ENCODE measurements around the gene CAV1. TPM values are rescaled to one million over a fixed set of nuclear protein-coding genes. Genes with fewer than 3 reads are reported as not detected.
A peak's percentile ranks its signal among the peaks of the same experiment; 100 is the strongest.

The CAV1 gene
- total and polyA plus RNA-seq, 2 experiments from 2014 or later = 16.0 to 21.1 TPM

DNA sequence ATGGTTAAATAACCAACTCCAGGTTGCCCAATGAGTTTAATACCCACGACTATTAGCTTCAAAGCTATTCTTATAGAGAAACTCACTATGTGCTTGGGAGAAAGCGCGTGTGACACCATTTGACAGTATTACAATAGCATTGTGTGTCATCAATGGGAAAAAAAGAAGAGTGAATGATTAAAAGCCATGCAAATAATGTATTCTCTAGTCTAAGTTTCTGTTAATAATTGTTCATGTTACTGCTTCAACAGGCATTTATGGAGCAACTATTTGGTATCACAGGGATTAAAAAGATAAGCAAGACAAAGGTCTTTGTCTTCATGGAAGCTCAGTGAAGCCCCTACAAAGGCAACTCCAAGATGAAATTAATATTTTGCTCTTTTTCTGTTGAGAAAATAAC lies 47.2 kb downstream of the CAV1 start:
- H3K79me2 ChIP-seq (replicated peaks; ENCODE audit: insufficient read depth) = no peaks in the 10 kb centered on the region
- no peaks in the 10 kb centered on the region for H3K9me2 ChIP-seq (ENCODE audit: insufficient read depth)
- no peaks in the 10 kb centered on the region for H3K36me3 ChIP-seq (ENCODE audit: insufficient read depth)
- Mint-ChIP-seq H3K36me3 (ENCODE audit: low read depth) (no peaks in the 10 kb centered on the region), H3K4me3 (no peak overlapping the region), H3K27ac (no peak overlapping the region), H3K4me1 (peaks cover 2% of the 10 kb centered on the region; the same call in 1 of the 3 replicates), H3K27me3 (ENCODE audit: insufficient read depth, low read depth, poor library complexity) (no peaks in the 10 kb centered on the region), H3K9me3 (no peaks in the 10 kb centered on the region)
- no peak overlapping the region for H3K4me3 ChIP-seq
- no peaks in the 10 kb centered on the region for H3K4me1 ChIP-seq (ENCODE audit: insufficient read depth)
- ATAC-seq (no peak), DNase-seq (ENCODE audit: low spot score) (no peak)
- no peak for TF ChIP-seq EZH2phosphoT487 (IDR thresholded peaks at IDR 0.05; ENCODE audit: unreplicated experiment)
- TF ChIP-seq NANOG (IDR thresholded peaks at IDR 0.05; ENCODE audit: borderline replicate concordance) = no peak
- TF ChIP-seq ZNF114 (CRISPR knock-in tag; IDR thresholded peaks at IDR 0.05) = no peak
- TF ChIP-seq CTCF (conservative IDR thresholded peaks at IDR 0.05; ENCODE audit: low read depth in 2 of 2) = no peak
- TF ChIP-seq POLR2AphosphoS5 (IDR thresholded peaks at IDR 0.05; ENCODE audit: low read depth) = no peak
- TF ChIP-seq ZNF331 (CRISPR knock-in tag; IDR thresholded peaks at IDR 0.05; ENCODE audit: low read depth) = no peak
- TF ChIP-seq CREB1 (CRISPR knock-in tag; IDR thresholded peaks at IDR 0.05; ENCODE audit: low read depth) = no peak
- no peak overlapping the region for H3K4me2 ChIP-seq
- H3K27me3 ChIP-seq (ENCODE audit: insufficient read depth) = no peaks in the 10 kb centered on the region
- H3K27ac ChIP-seq (ENCODE audit: low read depth) = no peak overlapping the region
- H4K20me1 ChIP-seq (replicated peaks; ENCODE audit: insufficient read depth) = no peaks in the 10 kb centered on the region
- no peaks in the 10 kb centered on the region for H3F3A ChIP-seq (replicated peaks; ENCODE audit: low read depth)
- H2AFZ ChIP-seq = no peak overlapping the region

GRCh38 chr7:116573541-116573940 lies 48.7 kb downstream of the CAV1 start:
- DNase-seq (ENCODE audit: low spot score) (no peak), ATAC-seq (no peak)
- no peaks in the 10 kb centered on the region for H3K27me3 ChIP-seq (ENCODE audit: insufficient read depth)
- H3K4me3 ChIP-seq = no peak overlapping the region
- H2AFZ ChIP-seq = peak overlapping the region; percentile 34; the same call in 1 of the 2 replicates
- Mint-ChIP-seq H3K4me1 (peaks cover 2% of the 10 kb centered on the region; the same call in 1 of the 3 replicates), H3K36me3 (ENCODE audit: low read depth) (no peaks in the 10 kb centered on the region), H3K4me3 (no peak overlapping the region), H3K27me3 (ENCODE audit: insufficient read depth, low read depth, poor library complexity) (no peaks in the 10 kb centered on the region), H3K9me3 (no peaks in the 10 kb centered on the region), H3K27ac (no peak overlapping the region; the same call in 1 of the 2 replicates)
- no peaks in the 10 kb centered on the region for H3K36me3 ChIP-seq (ENCODE audit: insufficient read depth)
- H3K27ac ChIP-seq (ENCODE audit: low read depth) = no peak overlapping the region
- H3K9me2 ChIP-seq (ENCODE audit: insufficient read depth) = no peaks in the 10 kb centered on the region
- no peaks in the 10 kb centered on the region for H3K79me2 ChIP-seq (replicated peaks; ENCODE audit: insufficient read depth)
- H4K20me1 ChIP-seq (replicated peaks; ENCODE audit: insufficient read depth) = no peaks in the 10 kb centered on the region
- H3F3A ChIP-seq (replicated peaks; ENCODE audit: low read depth) = no peaks in the 10 kb centered on the region
- H3K4me1 ChIP-seq (ENCODE audit: insufficient read depth) = no peaks in the 10 kb centered on the region
- H3K4me2 ChIP-seq = no peak overlapping the region
- TF ChIP-seq, protein P1, sequence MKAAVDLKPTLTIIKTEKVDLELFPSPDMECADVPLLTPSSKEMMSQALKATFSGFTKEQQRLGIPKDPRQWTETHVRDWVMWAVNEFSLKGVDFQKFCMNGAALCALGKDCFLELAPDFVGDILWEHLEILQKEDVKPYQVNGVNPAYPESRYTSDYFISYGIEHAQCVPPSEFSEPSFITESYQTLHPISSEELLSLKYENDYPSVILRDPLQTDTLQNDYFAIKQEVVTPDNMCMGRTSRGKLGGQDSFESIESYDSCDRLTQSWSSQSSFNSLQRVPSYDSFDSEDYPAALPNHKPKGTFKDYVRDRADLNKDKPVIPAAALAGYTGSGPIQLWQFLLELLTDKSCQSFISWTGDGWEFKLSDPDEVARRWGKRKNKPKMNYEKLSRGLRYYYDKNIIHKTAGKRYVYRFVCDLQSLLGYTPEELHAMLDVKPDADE (IDR thresholded peaks at IDR 0.05) = no peak
- no peak for TF ChIP-seq CREB1 (CRISPR knock-in tag; IDR thresholded peaks at IDR 0.05; ENCODE audit: low read depth)
- TF ChIP-seq EZH2phosphoT487 (IDR thresholded peaks at IDR 0.05; ENCODE audit: unreplicated experiment) = no peak
- no peak for TF ChIP-seq EZH2 (IDR thresholded peaks at IDR 0.05; ENCODE audit: low read depth, unreplicated experiment)
- no peak for TF ChIP-seq JUNB (IDR thresholded peaks at IDR 0.05; ENCODE audit: unreplicated experiment)
- no peak for TF ChIP-seq NANOG (IDR thresholded peaks at IDR 0.05; ENCODE audit: borderline replicate concordance)
- no peak for TF ChIP-seq ZNF331 (CRISPR knock-in tag; IDR thresholded peaks at IDR 0.05; ENCODE audit: low read depth)
- TF ChIP-seq, protein P2, sequence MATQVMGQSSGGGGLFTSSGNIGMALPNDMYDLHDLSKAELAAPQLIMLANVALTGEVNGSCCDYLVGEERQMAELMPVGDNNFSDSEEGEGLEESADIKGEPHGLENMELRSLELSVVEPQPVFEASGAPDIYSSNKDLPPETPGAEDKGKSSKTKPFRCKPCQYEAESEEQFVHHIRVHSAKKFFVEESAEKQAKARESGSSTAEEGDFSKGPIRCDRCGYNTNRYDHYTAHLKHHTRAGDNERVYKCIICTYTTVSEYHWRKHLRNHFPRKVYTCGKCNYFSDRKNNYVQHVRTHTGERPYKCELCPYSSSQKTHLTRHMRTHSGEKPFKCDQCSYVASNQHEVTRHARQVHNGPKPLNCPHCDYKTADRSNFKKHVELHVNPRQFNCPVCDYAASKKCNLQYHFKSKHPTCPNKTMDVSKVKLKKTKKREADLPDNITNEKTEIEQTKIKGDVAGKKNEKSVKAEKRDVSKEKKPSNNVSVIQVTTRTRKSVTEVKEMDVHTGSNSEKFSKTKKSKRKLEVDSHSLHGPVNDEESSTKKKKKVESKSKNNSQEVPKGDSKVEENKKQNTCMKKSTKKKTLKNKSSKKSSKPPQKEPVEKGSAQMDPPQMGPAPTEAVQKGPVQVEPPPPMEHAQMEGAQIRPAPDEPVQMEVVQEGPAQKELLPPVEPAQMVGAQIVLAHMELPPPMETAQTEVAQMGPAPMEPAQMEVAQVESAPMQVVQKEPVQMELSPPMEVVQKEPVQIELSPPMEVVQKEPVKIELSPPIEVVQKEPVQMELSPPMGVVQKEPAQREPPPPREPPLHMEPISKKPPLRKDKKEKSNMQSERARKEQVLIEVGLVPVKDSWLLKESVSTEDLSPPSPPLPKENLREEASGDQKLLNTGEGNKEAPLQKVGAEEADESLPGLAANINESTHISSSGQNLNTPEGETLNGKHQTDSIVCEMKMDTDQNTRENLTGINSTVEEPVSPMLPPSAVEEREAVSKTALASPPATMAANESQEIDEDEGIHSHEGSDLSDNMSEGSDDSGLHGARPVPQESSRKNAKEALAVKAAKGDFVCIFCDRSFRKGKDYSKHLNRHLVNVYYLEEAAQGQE (IDR thresholded peaks at IDR 0.05; ENCODE audit: unreplicated experiment) = no peak
- TF ChIP-seq ZNF114 (CRISPR knock-in tag; IDR thresholded peaks at IDR 0.05) = no peak
